Erythroblast (primary cell): ENCODE measurements around the gene CABP1.

ENCODE experiments used
- DNase-seq, 2 experiments: peaks; one replicate each; lab custom pipeline; 2025; lab: John Stamatoyannopoulos, UW
- GATA1 ChIP-seq: IDR thresholded peaks from 2 replicates; pipeline ENCODE4 v1.6.1; 2011; ENCODE audit warnings: low read depth, mild to moderate bottlenecking, control low read depth, low read length, moderate library complexity
- POLR2A ChIP-seq: IDR thresholded peaks from 2 replicates; pipeline ENCODE4 v1.6.1; 2011; ENCODE audit warnings: mild to moderate bottlenecking, low read length

Gene CABP1

GRCh38 chr12:120649442-120650232 is 9.2 kb downstream of the CABP1 start:
- no peak for DNase-seq

GRCh38 chr12:120650233-120650690 is 9.8 kb downstream of the CABP1 start:
- no peak for TF ChIP-seq POLR2A
- TF ChIP-seq GATA1, result no peak
- DNase-seq, result no peak

More at GRCh38 chr12:120649442-120650232, 9.2 kb downstream of the CABP1 start:
- TF ChIP-seq GATA1 (no peak), POLR2A (no peak)

- DNase-seq, result no peak
These were observed 11.4 kb downstream of the CABP1 start for GRCh38 chr12:120651821-120652220.

GRCh38 chr12:120652656-120653435 is 12.4 kb downstream of the CABP1 start:
- no peak for DNase-seq
- TF ChIP-seq POLR2A, result no peak
- no peak for TF ChIP-seq GATA1

More at GRCh38 chr12:120651821-120652220, 11.4 kb downstream of the CABP1 start:
- no peak for TF ChIP-seq GATA1
- no peak for TF ChIP-seq POLR2A

GRCh38 chr12:120653611-120654010 is 13.2 kb downstream of the CABP1 start:
- no peak for TF ChIP-seq GATA1
- no peak for TF ChIP-seq POLR2A

GRCh38 chr12:120654656-120655055 is 14.2 kb downstream of the CABP1 start:
- no peak for DNase-seq
- TF ChIP-seq POLR2A (no peak), GATA1 (no peak)

More at GRCh38 chr12:120653611-120654010, 13.2 kb downstream of the CABP1 start:
- no peak for DNase-seq

GRCh38 chr12:120656008-120656407 is 15.6 kb downstream of the CABP1 start:
- TF ChIP-seq POLR2A (no peak), GATA1 (no peak)
- DNase-seq, result no peak

GRCh38 chr12:120658286-120659150 is 18.1 kb downstream of the CABP1 start:
- DNase-seq, result no peak

GRCh38 chr12:120659151-120659525 is 18.7 kb downstream of the CABP1 start:
- DNase-seq, result no peak
- TF ChIP-seq POLR2A (no peak), GATA1 (no peak)

More at GRCh38 chr12:120658286-120659150, 18.1 kb downstream of the CABP1 start:
- no peak for TF ChIP-seq POLR2A
- no peak for TF ChIP-seq GATA1

GRCh38 chr12:120661432-120661831 is 21.0 kb downstream of the CABP1 start:
- TF ChIP-seq GATA1, result no peak
- TF ChIP-seq POLR2A, result no peak
- no peak for DNase-seq

- no peak for TF ChIP-seq GATA1
- no peak for TF ChIP-seq POLR2A
- DNase-seq, result no peak
These were observed 22.5 kb downstream of the CABP1 start for GRCh38 chr12:120662879-120663278.

- no peak for TF ChIP-seq POLR2A
- TF ChIP-seq GATA1, result no peak
- DNase-seq, result no peak
These were observed 23.3 kb downstream of the CABP1 start for GRCh38 chr12:120663741-120664140.
